NT2/D1 (cell line): ENCODE data around the gene TBCD.

ENCODE experiments used
- DNase-seq: peaks from one replicate; pipeline ENCODE4 v3.0.0-alpha.2; 2011; ENCODE audit warnings: low read depth, low spot score
- H3K27me3 ChIP-seq: 2 replicates; pipeline ENCODE4 v1.6.0; 2011; ENCODE audit warnings: mild to moderate bottlenecking; ENCODE audit not compliant: insufficient read length, insufficient read depth
- H3K36me3 ChIP-seq: 2 replicates; pipeline ENCODE4 v1.6.1; 2011; ENCODE audit warnings: mild to moderate bottlenecking, low read length, mixed read lengths; ENCODE audit not compliant: insufficient read depth, insufficient read length
- H3K4me1 ChIP-seq: 2 replicates; pipeline ENCODE4 v1.5.1; 2011; ENCODE audit not compliant: insufficient read depth, insufficient read length
- H3K4me3 ChIP-seq: 2 replicates; pipeline ENCODE4 v1.5.1; 2011; ENCODE audit warnings: low read depth; ENCODE audit not compliant: insufficient read length
- H3K9ac ChIP-seq: 2 replicates; pipeline ENCODE4 v1.6.0; 2011; ENCODE audit warnings: low read depth; ENCODE audit not compliant: insufficient read length
- H3K9me3 ChIP-seq: 2 replicates; pipeline ENCODE4 v1.5.1; 2011; ENCODE audit warnings: mild to moderate bottlenecking, low read length; ENCODE audit not compliant: insufficient read depth
- SUZ12 ChIP-seq: IDR thresholded peaks from 2 replicates; pipeline ENCODE4 v1.6.1; 2011; ENCODE audit not compliant: insufficient read length, insufficient read depth; ENCODE audit errors: extremely low read depth
- YY1 ChIP-seq: IDR thresholded peaks from 2 replicates; pipeline ENCODE4 v1.6.1; 2011; ENCODE audit not compliant: insufficient read length, insufficient read depth
- ZNF274 ChIP-seq: IDR thresholded peaks from 2 replicates; pipeline ENCODE4 v1.6.1; 2011; ENCODE audit warnings: mild to moderate bottlenecking, low read depth, low read length

The TBCD gene

DNA sequence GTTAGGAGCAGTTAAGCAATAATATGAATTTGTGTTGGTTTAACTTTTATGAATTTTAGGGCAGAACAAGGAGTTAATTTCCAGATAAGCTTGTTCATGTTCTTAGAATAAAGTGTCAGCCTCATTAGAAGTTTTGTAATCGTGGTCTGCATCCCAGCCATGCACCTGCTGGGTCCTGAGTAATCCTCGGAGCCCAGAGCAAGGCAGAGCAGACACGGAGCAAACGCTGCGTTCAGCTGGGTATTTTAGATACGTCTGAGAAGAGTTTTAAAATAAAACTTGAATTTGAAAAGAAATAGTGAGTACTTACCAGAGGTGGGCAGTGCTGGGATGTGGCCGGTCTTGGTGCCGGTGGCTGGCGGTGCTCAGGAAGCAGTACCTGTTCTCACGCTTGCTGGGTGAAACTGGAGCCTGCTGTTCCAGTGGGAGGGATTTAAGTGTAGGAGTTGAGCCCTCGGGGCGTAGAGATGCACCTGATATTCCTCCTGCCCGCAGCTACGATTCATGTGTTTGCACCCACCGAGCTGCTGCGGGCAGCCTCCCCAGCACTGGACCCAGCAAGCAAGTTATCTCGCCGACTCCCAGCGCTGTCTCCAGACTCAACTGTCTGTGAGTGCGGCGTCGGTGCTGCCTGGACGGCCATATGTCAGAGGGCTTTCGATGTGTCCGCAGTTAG, 87.9 kb downstream of the TBCD start, which contains the start of gene ZNF750:
Gene ZNF750, minus strand, starts transcription at position 406 of the 676 bp plus-strand sequence. CDS start 7,568 bp downstream, outside the sequence.
- DNase-seq, result no peak
- no peak within 1 kb of the TSS for H3K4me3 ChIP-seq
- H3K36me3 ChIP-seq, result peaks cover 7% of the 10 kb centered on the region
- no peaks in the 10 kb centered on the region for H3K27me3 ChIP-seq
- TF ChIP-seq SUZ12 (no peak), ZNF274 (no peak), YY1 (no peak)
- no peaks in the 10 kb centered on the region for H3K9me3 ChIP-seq
- H3K4me1 ChIP-seq, result peaks cover 22% of the 10 kb centered on the region
- H3K9ac ChIP-seq, result peak within 1 kb of the TSS; percentile 39

DNA sequence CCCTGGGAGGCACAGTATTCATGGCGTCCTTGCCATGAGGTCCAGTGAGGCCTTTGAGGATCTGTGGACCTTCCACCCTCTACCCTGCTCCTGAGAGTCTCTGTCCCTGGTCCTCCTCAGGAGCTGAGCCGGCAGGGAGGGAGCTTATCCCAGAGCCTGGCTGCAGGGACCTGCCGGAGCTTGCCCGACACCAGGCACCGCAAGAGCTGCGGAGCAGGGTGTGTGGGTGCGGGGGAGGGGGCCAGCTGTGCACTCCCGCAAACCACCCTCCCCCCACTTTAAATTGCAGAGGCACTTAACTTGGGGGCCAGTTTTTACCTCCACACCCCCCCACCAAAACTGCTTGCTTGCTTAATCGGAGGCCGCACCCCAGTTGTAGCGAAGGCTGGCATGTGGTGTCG, 88.6 kb downstream of the TBCD start:
- no peak overlapping the region for H3K4me3 ChIP-seq
- H3K36me3 ChIP-seq, result peaks cover 7% of the 10 kb centered on the region
- TF ChIP-seq SUZ12, result no peak
- no peak for TF ChIP-seq YY1
- no peak for TF ChIP-seq ZNF274
- peaks cover 22% of the 10 kb centered on the region for H3K4me1 ChIP-seq
- DNase-seq, result no peak
- peak overlapping the region; percentile 39 for H3K9ac ChIP-seq
- no peaks in the 10 kb centered on the region for H3K9me3 ChIP-seq
- no peaks in the 10 kb centered on the region for H3K27me3 ChIP-seq

DNA sequence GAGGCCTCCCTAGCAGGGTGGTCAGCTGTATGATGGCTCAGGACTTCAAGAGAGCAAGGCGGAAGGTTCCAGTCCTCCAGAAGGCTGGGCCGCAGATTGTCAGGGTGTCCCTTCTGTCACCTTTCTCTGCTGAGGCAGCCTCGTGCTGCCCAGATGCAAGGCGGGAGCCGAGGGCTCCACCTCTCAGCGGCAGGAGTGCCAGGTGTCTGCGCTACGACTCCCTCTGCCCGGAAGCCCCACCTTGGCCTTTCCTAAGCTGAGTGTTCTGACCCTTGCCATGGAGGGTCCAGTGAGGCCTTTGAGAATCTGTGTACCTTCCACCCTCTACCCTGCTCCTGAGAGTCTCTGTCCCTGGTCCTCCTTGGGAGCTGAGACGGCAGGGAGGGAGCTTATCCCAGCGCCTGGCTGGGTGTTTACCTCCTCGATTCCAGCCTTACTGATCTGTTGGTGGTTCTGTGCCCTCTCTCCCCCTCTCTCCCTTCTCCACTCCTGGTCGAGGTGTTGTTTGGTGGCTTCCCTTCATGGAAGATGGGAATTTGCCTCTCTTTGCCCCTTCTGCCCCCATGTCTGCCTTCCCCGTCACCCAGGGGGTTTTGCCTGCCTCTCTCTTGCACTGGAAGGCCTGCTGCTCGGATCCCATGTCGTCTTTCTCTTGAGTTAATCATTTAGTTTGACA, 90.2 kb downstream of the TBCD start:
- Histone ChIP-seq H3K4me1 (peaks cover 17% of the 10 kb centered on the region), H3K9me3 (no peaks in the 10 kb centered on the region), H3K36me3 (peaks cover 14% of the 10 kb centered on the region), H3K9ac (no peak overlapping the region), H3K27me3 (no peaks in the 10 kb centered on the region), H3K4me3 (no peak overlapping the region)
- no peak for DNase-seq
- TF ChIP-seq YY1 (no peak), ZNF274 (no peak), SUZ12 (no peak)

DNA sequence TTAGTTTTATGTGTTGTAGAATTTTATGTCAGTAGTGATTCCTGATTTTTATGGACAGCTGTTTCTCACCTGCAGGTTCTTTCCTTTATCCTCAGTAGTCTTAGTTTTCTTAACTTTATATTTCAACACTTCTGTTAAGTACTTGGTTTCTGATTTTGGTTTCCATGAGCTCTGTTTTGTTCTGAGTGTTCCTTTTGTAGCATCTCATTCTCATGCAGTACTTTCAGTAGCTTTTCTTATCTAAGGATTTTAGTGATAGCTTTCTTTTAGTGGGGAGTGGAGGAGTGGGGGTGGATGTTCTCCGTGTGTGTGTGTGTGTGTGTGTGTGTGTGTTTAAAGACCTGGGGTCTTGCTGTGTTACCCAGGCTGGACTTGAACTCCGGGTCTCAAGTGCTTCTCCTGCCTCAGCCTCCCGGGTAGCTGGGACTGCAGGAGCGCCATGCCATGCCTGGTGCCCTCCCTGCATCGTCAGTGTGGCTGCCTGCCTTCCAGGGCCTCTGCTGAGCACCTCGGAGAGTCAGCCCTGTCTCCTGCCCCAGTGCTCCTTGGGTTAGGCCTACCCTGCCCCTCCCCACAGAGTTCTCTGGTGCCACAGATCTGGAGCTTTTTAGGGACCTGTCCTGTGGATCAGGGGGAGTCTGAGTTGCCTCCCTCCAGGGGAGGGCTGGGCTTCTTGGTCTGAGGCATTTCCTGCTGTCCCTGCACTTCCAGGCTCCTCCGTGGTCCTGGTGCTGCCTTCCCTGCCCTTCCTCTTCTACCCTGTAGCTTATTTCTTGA, 92.2 kb downstream of the TBCD start:
- peaks cover 14% of the 10 kb centered on the region for H3K36me3 ChIP-seq
- TF ChIP-seq YY1 (no peak), ZNF274 (no peak), SUZ12 (no peak)
- no peaks in the 10 kb centered on the region for H3K9me3 ChIP-seq
- H3K4me1 ChIP-seq, result peaks cover 14% of the 10 kb centered on the region
- H3K27me3 ChIP-seq, result no peaks in the 10 kb centered on the region
- peak overlapping the region; percentile 61 for H3K9ac ChIP-seq
- no peak for DNase-seq
- H3K4me3 ChIP-seq, result no peak overlapping the region

DNA sequence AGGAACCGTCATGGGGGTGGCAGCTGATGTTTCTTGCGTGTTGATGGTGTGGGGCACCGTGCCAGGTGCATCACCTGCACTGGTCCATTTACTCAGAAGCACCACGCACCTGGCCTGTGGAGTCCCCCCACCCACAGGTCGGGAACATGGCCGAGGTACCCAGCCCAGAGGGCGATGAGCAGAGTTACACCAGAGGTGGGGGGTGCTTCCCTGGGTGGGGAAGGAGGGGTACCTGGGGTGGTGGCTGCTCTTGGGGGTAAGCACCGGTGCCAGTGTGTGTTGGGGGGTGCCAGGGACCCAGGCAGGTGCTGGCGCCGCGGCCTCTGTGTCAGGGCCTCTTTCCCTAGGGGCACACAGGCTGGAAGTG, 92.9 kb downstream of the TBCD start:
- H3K4me3 ChIP-seq, result no peak overlapping the region
- TF ChIP-seq SUZ12 (no peak), YY1 (no peak)
- peaks cover 13% of the 10 kb centered on the region for H3K4me1 ChIP-seq
- DNase-seq, result no peak
- no peak overlapping the region for H3K9ac ChIP-seq
- H3K36me3 ChIP-seq, result peaks cover 12% of the 10 kb centered on the region
- no peaks in the 10 kb centered on the region for H3K27me3 ChIP-seq
- no peaks in the 10 kb centered on the region for H3K9me3 ChIP-seq

DNA sequence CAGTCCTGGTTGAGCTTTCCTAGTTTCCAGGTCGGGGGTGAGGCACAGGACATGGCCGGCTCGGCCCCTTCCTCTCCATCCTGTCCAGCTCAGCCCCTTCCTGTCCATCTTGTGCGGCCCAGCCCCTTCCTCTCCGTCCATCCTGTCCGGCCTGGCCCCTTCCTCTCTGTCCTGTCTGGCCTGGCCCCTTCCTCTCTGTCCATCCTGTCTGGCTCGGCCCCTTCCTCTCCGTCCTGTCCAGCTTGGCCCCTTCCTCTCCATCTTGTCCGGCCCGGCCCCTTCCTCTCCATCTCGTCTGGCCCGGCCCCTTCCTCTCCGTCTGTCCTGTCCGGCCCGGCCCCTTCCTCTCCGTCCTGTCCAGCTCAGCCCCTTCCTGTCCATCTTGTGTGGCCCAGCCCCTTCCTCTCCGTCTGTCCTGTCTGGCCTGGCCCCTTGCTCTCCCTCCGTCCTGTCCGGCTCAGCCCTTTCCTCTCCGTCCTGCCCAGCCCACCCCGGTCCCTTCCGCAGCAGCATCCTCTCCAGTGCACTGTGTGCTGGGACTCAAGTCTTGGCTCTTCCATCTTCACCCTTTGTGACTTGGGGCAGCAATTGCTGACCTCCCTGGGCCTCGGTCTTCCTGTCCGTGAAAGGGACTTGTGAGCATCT, 93.4 kb downstream of the TBCD start:
- peaks cover 8% of the 10 kb centered on the region for H3K4me1 ChIP-seq
- DNase-seq, result no peak
- H3K4me3 ChIP-seq, result no peak overlapping the region
- H3K9ac ChIP-seq, result no peak overlapping the region
- no peak for TF ChIP-seq SUZ12
- TF ChIP-seq YY1, result no peak
- no peak for TF ChIP-seq ZNF274
- no peaks in the 10 kb centered on the region for H3K27me3 ChIP-seq
- H3K9me3 ChIP-seq, result no peaks in the 10 kb centered on the region
- H3K36me3 ChIP-seq, result peaks cover 11% of the 10 kb centered on the region

DNA sequence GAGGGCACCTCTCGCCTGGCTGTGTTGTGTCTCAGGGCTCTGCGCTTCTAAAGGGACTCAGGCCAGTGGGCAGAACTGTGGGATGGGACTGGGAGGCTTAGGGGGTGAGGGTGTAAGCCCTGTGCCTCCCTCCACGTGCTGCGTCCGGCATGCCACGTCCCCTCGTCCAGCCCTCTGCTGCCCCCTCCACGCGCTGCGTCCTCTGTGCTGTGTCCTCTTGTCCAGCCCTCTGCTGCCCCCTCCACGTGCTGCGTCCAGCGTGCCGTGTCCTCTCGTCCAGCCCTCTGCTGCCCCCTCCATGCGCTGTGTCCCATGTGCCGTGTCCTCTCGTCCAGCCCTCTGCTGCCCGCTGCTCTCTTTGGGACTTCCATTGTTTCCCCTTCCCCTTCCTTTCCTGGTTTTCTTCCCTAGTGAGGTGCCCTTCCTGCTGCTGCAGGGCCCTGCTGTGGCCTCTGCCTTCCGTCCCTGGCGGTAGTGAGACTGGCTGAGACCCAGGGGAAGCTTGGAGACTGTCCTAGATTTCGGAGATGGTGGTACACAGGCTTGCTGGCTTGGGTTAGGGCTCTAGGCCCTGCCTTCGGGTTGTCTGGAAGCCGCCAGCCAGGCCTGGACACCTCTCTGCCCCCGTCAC, 94.3 kb downstream of the TBCD start:
- H3K4me1 ChIP-seq, result peaks cover 3% of the 10 kb centered on the region
- no peak for DNase-seq
- H3K36me3 ChIP-seq, result peaks cover 11% of the 10 kb centered on the region
- TF ChIP-seq ZNF274, result no peak
- no peaks in the 10 kb centered on the region for H3K9me3 ChIP-seq
- no peak overlapping the region for H3K9ac ChIP-seq
- no peak overlapping the region for H3K4me3 ChIP-seq
- H3K27me3 ChIP-seq, result no peaks in the 10 kb centered on the region
